GM23338 (cell line): ENCODE measurements around the gene MTHFD2L.

ENCODE experiments used
- EZH2 ChIP-seq: fragments of 200-600 bp; sonication (generic); IDR thresholded peaks from one replicate; pipeline ENCODE4 v1.8.0; 2017; ENCODE audit warnings: antibody characterized with exemption, mild to moderate bottlenecking, low read depth; ENCODE audit not compliant: unreplicated experiment
- EZH2phosphoT487 ChIP-seq: fragments of 200-600 bp; sonication (generic); IDR thresholded peaks from one replicate; pipeline ENCODE4 v1.8.1; 2018; ENCODE audit warnings: antibody characterized with exemption; ENCODE audit not compliant: unreplicated experiment
- JUNB ChIP-seq: IDR thresholded peaks from one replicate; pipeline ENCODE4 v1.6.1; 2016; ENCODE audit warnings: antibody characterized with exemption; ENCODE audit not compliant: unreplicated experiment
- POLR2AphosphoS5 ChIP-seq: IDR thresholded peaks from 2 replicates; pipeline ENCODE4 v1.6.1; 2016; ENCODE audit warnings: antibody characterized with exemption, low read depth
- TF ChIP-seq, protein P1 (sequence below), 2 experiments: fragments of 200-600 bp in 1 of 2; sonication (generic) in 1 of 2; conservative IDR thresholded peaks; 2 replicates each; pipeline versions ENCODE4 v1.5.1 to v1.6.1; 2016 to 2017; ENCODE audit warnings: antibody characterized with exemption in 2 of 2, low read depth in 2 of 2, mild to moderate bottlenecking in 2 of 2, moderate library complexity in 1 of 2
- TF ChIP-seq, protein P2 (sequence below): IDR thresholded peaks from one replicate; pipeline ENCODE4 v1.6.1; 2018; ENCODE audit warnings: antibody characterized with exemption; ENCODE audit not compliant: unreplicated experiment
- TF ChIP-seq, protein P3 (sequence below): IDR thresholded peaks from 2 replicates; pipeline ENCODE4 v1.6.1; 2016; ENCODE audit warnings: antibody characterized with exemption

DNA sequence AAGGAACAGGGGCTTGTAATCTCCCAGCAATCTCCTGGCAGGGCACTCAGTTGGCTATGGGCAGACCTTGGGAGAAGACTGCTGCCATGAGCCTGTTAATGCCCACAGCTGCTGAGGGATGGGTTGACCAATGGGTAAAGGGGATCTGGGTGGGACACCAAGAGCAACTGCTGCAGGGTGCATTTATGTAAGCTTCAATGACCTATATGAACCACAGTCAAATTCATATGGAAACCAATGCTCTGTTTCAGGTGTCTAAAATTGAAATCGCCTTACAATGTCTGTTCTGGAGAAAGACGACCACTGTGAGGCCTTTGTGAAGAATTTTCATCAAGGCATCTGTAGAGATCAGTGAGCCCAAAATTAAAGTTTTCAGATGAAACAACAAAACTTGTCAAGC, 156.4 kb downstream of the MTHFD2L start:
- TF ChIP-seq, protein P1, sequence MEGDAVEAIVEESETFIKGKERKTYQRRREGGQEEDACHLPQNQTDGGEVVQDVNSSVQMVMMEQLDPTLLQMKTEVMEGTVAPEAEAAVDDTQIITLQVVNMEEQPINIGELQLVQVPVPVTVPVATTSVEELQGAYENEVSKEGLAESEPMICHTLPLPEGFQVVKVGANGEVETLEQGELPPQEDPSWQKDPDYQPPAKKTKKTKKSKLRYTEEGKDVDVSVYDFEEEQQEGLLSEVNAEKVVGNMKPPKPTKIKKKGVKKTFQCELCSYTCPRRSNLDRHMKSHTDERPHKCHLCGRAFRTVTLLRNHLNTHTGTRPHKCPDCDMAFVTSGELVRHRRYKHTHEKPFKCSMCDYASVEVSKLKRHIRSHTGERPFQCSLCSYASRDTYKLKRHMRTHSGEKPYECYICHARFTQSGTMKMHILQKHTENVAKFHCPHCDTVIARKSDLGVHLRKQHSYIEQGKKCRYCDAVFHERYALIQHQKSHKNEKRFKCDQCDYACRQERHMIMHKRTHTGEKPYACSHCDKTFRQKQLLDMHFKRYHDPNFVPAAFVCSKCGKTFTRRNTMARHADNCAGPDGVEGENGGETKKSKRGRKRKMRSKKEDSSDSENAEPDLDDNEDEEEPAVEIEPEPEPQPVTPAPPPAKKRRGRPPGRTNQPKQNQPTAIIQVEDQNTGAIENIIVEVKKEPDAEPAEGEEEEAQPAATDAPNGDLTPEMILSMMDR (conservative IDR thresholded peaks at IDR 0.05; ENCODE audit: low read depth in 2 of 2): no peak
- TF ChIP-seq EZH2phosphoT487 (no peak), POLR2AphosphoS5 (no peak), JUNB (no peak), EZH2 (no peak)
- TF ChIP-seq, protein P2, sequence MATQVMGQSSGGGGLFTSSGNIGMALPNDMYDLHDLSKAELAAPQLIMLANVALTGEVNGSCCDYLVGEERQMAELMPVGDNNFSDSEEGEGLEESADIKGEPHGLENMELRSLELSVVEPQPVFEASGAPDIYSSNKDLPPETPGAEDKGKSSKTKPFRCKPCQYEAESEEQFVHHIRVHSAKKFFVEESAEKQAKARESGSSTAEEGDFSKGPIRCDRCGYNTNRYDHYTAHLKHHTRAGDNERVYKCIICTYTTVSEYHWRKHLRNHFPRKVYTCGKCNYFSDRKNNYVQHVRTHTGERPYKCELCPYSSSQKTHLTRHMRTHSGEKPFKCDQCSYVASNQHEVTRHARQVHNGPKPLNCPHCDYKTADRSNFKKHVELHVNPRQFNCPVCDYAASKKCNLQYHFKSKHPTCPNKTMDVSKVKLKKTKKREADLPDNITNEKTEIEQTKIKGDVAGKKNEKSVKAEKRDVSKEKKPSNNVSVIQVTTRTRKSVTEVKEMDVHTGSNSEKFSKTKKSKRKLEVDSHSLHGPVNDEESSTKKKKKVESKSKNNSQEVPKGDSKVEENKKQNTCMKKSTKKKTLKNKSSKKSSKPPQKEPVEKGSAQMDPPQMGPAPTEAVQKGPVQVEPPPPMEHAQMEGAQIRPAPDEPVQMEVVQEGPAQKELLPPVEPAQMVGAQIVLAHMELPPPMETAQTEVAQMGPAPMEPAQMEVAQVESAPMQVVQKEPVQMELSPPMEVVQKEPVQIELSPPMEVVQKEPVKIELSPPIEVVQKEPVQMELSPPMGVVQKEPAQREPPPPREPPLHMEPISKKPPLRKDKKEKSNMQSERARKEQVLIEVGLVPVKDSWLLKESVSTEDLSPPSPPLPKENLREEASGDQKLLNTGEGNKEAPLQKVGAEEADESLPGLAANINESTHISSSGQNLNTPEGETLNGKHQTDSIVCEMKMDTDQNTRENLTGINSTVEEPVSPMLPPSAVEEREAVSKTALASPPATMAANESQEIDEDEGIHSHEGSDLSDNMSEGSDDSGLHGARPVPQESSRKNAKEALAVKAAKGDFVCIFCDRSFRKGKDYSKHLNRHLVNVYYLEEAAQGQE: no peak
- TF ChIP-seq, protein P3, sequence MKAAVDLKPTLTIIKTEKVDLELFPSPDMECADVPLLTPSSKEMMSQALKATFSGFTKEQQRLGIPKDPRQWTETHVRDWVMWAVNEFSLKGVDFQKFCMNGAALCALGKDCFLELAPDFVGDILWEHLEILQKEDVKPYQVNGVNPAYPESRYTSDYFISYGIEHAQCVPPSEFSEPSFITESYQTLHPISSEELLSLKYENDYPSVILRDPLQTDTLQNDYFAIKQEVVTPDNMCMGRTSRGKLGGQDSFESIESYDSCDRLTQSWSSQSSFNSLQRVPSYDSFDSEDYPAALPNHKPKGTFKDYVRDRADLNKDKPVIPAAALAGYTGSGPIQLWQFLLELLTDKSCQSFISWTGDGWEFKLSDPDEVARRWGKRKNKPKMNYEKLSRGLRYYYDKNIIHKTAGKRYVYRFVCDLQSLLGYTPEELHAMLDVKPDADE: no peak
